ENCODE measurements around the gene SNUPN. TPM values are rescaled to one million over a fixed set of nuclear protein-coding genes. Genes with fewer than 3 reads are reported as not detected.

Gene SNUPN
- total RNA-seq, 4 donors from 2014 or later, result 16.3 to 35.1 (median 23.7) TPM

- TF ChIP-seq EP300 (IDR thresholded peaks at IDR 0.05) (no peak), CTCF (IDR thresholded peaks at IDR 0.05) (no peak), POLR2A (IDR thresholded peaks at IDR 0.05) (no peak)
- peaks cover 0 to 13% (median 0%) of the 10 kb centered on the region in 3 donors for H3K36me3 ChIP-seq
- H3K27ac ChIP-seq, result peak overlapping the region; percentile 89 to 96 (median 96)
- H3K9me3 ChIP-seq, result no peaks in the 10 kb centered on the region
- peaks cover 0 to 40% (median 30%) of the 10 kb centered on the region in 4 donors for H3K4me1 ChIP-seq
- H3K27me3 ChIP-seq, result no peaks in the 10 kb centered on the region
- no peak for DNase-seq (ENCODE audit: low spot score in 2 of 2)
- WGBS, 2 donors, result 29 to 37% methylated on average over 5 of the region's 5 CpGs
- peak overlapping the region; percentile 74 to 91 (median 84) for H3K4me3 ChIP-seq
Measured at GRCh38 chr15:75646112-75646943, 20.8 kb upstream of the SNUPN start.

- H3K9me3 ChIP-seq, result no peaks in the 10 kb centered on the region
- peaks cover 0 to 3% (median 0%) of the 10 kb centered on the region in 3 donors for H3K36me3 ChIP-seq
- WGBS, 2 donors, result 74 to 79% methylated on average over 2 of the region's 2 CpGs
- DNase-seq (ENCODE audit: low spot score in 2 of 2), result no peak
- H3K4me3 ChIP-seq, result no peak overlapping the region
- no peaks in the 10 kb centered on the region for H3K27me3 ChIP-seq
- H3K4me1 ChIP-seq, result peaks cover 0 to 27% (median 17%) of the 10 kb centered on the region in 4 donors
- H3K27ac ChIP-seq, result no peak overlapping the region
- TF ChIP-seq CTCF (IDR thresholded peaks at IDR 0.05) (no peak), POLR2A (IDR thresholded peaks at IDR 0.05) (no peak), EP300 (IDR thresholded peaks at IDR 0.05) (no peak)
Measured at GRCh38 chr15:75644376-75644775, 18.9 kb upstream of the SNUPN start.

- Histone ChIP-seq H3K9me3 (no peaks in the 10 kb centered on the region), H3K4me3 (no peak overlapping the region), H3K27ac (no peak overlapping the region), H3K36me3 (peaks cover 0 to 7% (median 0%) of the 10 kb centered on the region in 3 donors), H3K4me1 (peaks cover 0 to 43% (median 34%) of the 10 kb centered on the region in 4 donors), H3K27me3 (no peaks in the 10 kb centered on the region)
- DNase-seq (ENCODE audit: low spot score in 2 of 2), result no peak
- TF ChIP-seq CTCF (IDR thresholded peaks at IDR 0.05), result no peak
- TF ChIP-seq EP300 (IDR thresholded peaks at IDR 0.05), result no peak
- TF ChIP-seq POLR2A (IDR thresholded peaks at IDR 0.05), result no peak
- WGBS, 2 donors, result 85 to 89% methylated on average over 5 of the region's 5 CpGs
Measured at GRCh38 chr15:75641603-75642002, 16.1 kb upstream of the SNUPN start.

GRCh38 chr15:75641179-75641503, 15.6 kb upstream of the SNUPN start:
- peaks cover 0 to 7% (median 0%) of the 10 kb centered on the region in 3 donors for H3K36me3 ChIP-seq
- DNase-seq (ENCODE audit: low spot score in 2 of 2), result no peak
- WGBS, 2 donors, result 78 to 79% methylated on average over 4 of the region's 4 CpGs
- peaks cover 0 to 42% (median 30%) of the 10 kb centered on the region in 4 donors for H3K4me1 ChIP-seq
- no peaks in the 10 kb centered on the region for H3K27me3 ChIP-seq
- peak overlapping the region in 2 of 4 donors; percentile 94 to 95 for H3K27ac ChIP-seq
- peak overlapping the region in 1 of 4 donors; percentile 74 for H3K4me3 ChIP-seq
- no peaks in the 10 kb centered on the region for H3K9me3 ChIP-seq
- TF ChIP-seq EP300 (IDR thresholded peaks at IDR 0.05), result no peak
- TF ChIP-seq CTCF (IDR thresholded peaks at IDR 0.05), result peak in 1 of 5 experiments; percentile 4

- H3K9me3 ChIP-seq, result no peaks in the 10 kb centered on the region
- H3K4me3 ChIP-seq, result peak overlapping the region; percentile 74 to 99 (median 90)
- 6 to 7% methylated on average over 16 to 17 of the region's 17 CpGs for WGBS, 2 donors
- peaks cover 0 to 7% (median 0%) of the 10 kb centered on the region in 3 donors for H3K36me3 ChIP-seq
- peak overlapping the region; percentile 69 to 95 (median 92) for H3K27ac ChIP-seq
- no peak for DNase-seq (ENCODE audit: low spot score in 2 of 2)
- peaks cover 0 to 43% (median 29%) of the 10 kb centered on the region in 4 donors for H3K4me1 ChIP-seq
- no peaks in the 10 kb centered on the region for H3K27me3 ChIP-seq
- no peak for TF ChIP-seq EP300 (IDR thresholded peaks at IDR 0.05)
- peak in 2 of 5 experiments; percentile 6 to 9 for TF ChIP-seq CTCF (IDR thresholded peaks at IDR 0.05)
- TF ChIP-seq POLR2A (IDR thresholded peaks at IDR 0.05), result no peak
Measured at GRCh38 chr15:75640483-75641178, 15.1 kb upstream of the SNUPN start.

Data from tibial nerve (tissue), 4 donors.